Measurements from ENCODE around the gene BCAS3.
"Not testable (repeated sequence)": the region's sequence is repeated elsewhere in the genome, so short reads cannot be mapped to it uniquely, and the experiment has no call there.

The BCAS3 gene

GRCh38 chr17:60646701-60647100 is 30.9 kb upstream of the BCAS3 start:
- Histone ChIP-seq H3K9me3 (ENCODE audit: control insufficient read depth in 2 of 2, low read length in 2 of 2) (no peaks in the 10 kb centered on the region), H3K4me3 (ENCODE audit: low read length in 2 of 2) (no peak overlapping the region), H3K27ac (ENCODE audit: low read length) (no peak overlapping the region), H3K4me1 (ENCODE audit: control insufficient read depth, insufficient read depth, low read length) (peaks cover 4% of the 10 kb centered on the region), H3K9ac (ENCODE audit: low read length in 2 of 2) (no peak overlapping the region), H3K36me3 (ENCODE audit: control insufficient read depth in 2 of 2, insufficient read depth in 2 of 2, low read length in 2 of 2) (peaks cover 9 to 14% of the 10 kb centered on the region in 2 donors), H3K27me3 (ENCODE audit: control insufficient read depth in 1 of 2, insufficient read depth in 2 of 2, low read length in 2 of 2) (no peaks in the 10 kb centered on the region)

GRCh38 chr17:60647705-60648104 is 29.9 kb upstream of the BCAS3 start:
- Histone ChIP-seq H3K4me1 (ENCODE audit: control insufficient read depth, insufficient read depth, low read length) (no peaks in the 10 kb centered on the region), H3K9ac (ENCODE audit: low read length in 2 of 2) (no peak overlapping the region), H3K27ac (ENCODE audit: low read length) (no peak overlapping the region), H3K9me3 (ENCODE audit: control insufficient read depth in 2 of 2, low read length in 2 of 2) (no peaks in the 10 kb centered on the region), H3K27me3 (ENCODE audit: control insufficient read depth in 1 of 2, insufficient read depth in 2 of 2, low read length in 2 of 2) (no peaks in the 10 kb centered on the region), H3K36me3 (ENCODE audit: control insufficient read depth in 2 of 2, insufficient read depth in 2 of 2, low read length in 2 of 2) (peaks cover 9 to 14% of the 10 kb centered on the region in 2 donors), H3K4me3 (ENCODE audit: low read length in 2 of 2) (no peak overlapping the region)

DNA sequence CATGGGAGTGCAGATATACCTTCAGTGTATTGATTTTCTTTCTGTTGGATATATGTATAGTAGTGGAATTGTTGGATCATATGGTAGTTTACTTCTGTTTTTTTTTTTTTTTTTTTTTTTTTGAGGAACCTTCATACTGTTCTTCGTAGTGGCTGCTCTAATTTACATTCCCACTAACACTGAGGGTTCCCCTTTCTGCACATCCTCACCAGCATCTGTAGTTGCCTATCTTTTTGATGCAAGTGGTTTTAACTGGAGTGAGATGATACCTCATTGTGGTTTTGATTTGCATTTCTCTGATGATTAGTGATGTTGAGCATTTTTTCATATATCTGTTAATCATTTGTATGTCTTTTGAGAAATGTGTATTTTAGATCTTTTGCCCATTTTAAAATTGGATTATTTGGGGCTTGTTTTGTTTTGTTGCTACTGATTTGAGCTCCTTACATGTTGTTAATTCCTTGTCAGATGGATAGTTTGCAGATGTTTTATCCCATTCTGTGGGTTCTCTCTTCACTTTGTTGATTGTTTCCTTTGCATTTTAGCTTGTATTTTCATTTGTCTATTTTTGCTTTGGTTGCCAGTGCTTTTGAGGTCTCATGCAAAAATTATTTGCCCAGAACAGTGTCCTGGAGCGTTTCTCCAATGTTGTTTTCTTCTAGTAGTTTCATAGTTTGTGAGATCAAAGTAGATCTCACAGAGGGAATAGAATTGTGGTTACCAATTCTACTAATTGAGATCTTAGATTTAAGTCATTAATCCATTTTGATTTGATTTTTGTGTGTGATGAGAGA is 25.0 kb upstream of the BCAS3 start:
- no peak overlapping the region for H3K9ac ChIP-seq (ENCODE audit: low read length in 2 of 2)
- peaks cover 10 to 14% of the 10 kb centered on the region in 2 donors for H3K36me3 ChIP-seq (ENCODE audit: control insufficient read depth in 2 of 2, insufficient read depth in 2 of 2, low read length in 2 of 2)
- H3K4me3 ChIP-seq (ENCODE audit: low read length in 2 of 2) = no peak overlapping the region
- H3K27me3 ChIP-seq (ENCODE audit: control insufficient read depth in 1 of 2, insufficient read depth in 2 of 2, low read length in 2 of 2) = no peaks in the 10 kb centered on the region
- H3K4me1 ChIP-seq (ENCODE audit: control insufficient read depth, insufficient read depth, low read length) = no peaks in the 10 kb centered on the region
- no peaks in the 10 kb centered on the region for H3K9me3 ChIP-seq (ENCODE audit: control insufficient read depth in 2 of 2, low read length in 2 of 2)
- H3K27ac ChIP-seq (ENCODE audit: low read length) = no peak overlapping the region

DNA sequence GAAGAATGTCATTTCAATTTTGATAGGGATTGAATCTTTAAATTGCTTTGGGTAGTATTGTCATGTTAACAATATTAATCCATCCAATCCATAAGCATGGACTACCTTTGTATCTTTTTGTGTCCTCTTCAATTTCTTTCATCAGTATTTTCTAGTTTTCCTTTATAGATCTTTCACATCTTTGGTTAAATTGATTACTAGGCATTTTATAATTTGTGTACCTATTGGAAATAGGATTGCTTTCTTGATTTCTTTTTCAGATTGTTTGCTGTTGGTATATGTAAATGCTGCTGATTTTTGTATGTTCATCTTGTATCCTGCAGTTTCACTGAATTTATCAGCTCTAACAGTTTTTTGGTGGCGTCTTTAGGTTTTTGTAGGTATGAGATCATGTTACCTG is 24.1 kb upstream of the BCAS3 start:
- H3K4me3 ChIP-seq (ENCODE audit: low read length in 2 of 2) = no peak overlapping the region

DNA sequence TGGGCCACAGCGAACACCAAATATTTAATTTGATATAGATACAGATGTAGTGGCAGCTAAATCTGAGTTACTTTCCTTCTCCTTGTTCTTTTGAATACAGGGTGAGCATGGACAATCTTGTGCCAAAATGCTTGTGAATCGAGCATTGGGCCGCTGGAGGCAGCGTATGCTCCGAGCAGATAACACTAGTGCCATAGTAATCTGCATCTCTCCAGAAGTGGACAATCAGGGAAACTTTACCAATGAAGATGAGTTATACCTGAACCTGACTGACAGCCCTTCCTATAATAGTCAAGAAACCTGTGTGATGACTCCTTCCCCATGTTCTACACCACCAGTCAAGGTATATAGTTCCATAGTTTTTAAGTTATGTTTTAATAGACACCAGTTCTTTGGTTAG is 21.2 kb upstream of the BCAS3 start:
- Histone ChIP-seq H3K27me3 (ENCODE audit: control insufficient read depth in 1 of 2, insufficient read depth in 2 of 2, low read length in 2 of 2) (no peaks in the 10 kb centered on the region), H3K27ac (ENCODE audit: low read length) (no peak overlapping the region), H3K9ac (ENCODE audit: low read length in 2 of 2) (no peak overlapping the region), H3K9me3 (ENCODE audit: control insufficient read depth in 2 of 2, low read length in 2 of 2) (no peaks in the 10 kb centered on the region), H3K36me3 (ENCODE audit: control insufficient read depth in 2 of 2, insufficient read depth in 2 of 2, low read length in 2 of 2) (peaks cover 0 to 3% of the 10 kb centered on the region in 2 donors), H3K4me3 (ENCODE audit: low read length in 2 of 2) (no peak overlapping the region), H3K4me1 (ENCODE audit: control insufficient read depth, insufficient read depth, low read length) (no peaks in the 10 kb centered on the region)

More for the DNA sequence above, 24.1 kb upstream of the BCAS3 start:
- no peaks in the 10 kb centered on the region for H3K4me1 ChIP-seq (ENCODE audit: control insufficient read depth, insufficient read depth, low read length)
- no peak overlapping the region for H3K27ac ChIP-seq (ENCODE audit: low read length)
- no peak overlapping the region for H3K9ac ChIP-seq (ENCODE audit: low read length in 2 of 2)
- H3K9me3 ChIP-seq (ENCODE audit: control insufficient read depth in 2 of 2, low read length in 2 of 2) = no peaks in the 10 kb centered on the region
- no peaks in the 10 kb centered on the region for H3K27me3 ChIP-seq (ENCODE audit: control insufficient read depth in 1 of 2, insufficient read depth in 2 of 2, low read length in 2 of 2)
- H3K36me3 ChIP-seq (ENCODE audit: control insufficient read depth in 2 of 2, insufficient read depth in 2 of 2, low read length in 2 of 2) = peaks cover 10% of the 10 kb centered on the region in 2 donors

GRCh38 chr17:60659156-60659555 is 18.5 kb upstream of the BCAS3 start:
- no peak overlapping the region for H3K4me3 ChIP-seq (ENCODE audit: low read length in 2 of 2)
- H3K9me3 ChIP-seq (ENCODE audit: control insufficient read depth in 2 of 2, low read length in 2 of 2) = no peaks in the 10 kb centered on the region
- H3K9ac ChIP-seq (ENCODE audit: low read length in 2 of 2) = no peak overlapping the region
- no peaks in the 10 kb centered on the region for H3K4me1 ChIP-seq (ENCODE audit: control insufficient read depth, insufficient read depth, low read length)
- H3K27me3 ChIP-seq (ENCODE audit: control insufficient read depth in 1 of 2, insufficient read depth in 2 of 2, low read length in 2 of 2) = no peaks in the 10 kb centered on the region
- H3K36me3 ChIP-seq (ENCODE audit: control insufficient read depth in 2 of 2, insufficient read depth in 2 of 2, low read length in 2 of 2) = peaks cover 3% of the 10 kb centered on the region in 2 donors
- no peak overlapping the region for H3K27ac ChIP-seq (ENCODE audit: low read length)

- Histone ChIP-seq H3K27ac (ENCODE audit: low read length) (no peak overlapping the region), H3K9me3 (ENCODE audit: control insufficient read depth in 2 of 2, low read length in 2 of 2) (no peaks in the 10 kb centered on the region), H3K36me3 (ENCODE audit: control insufficient read depth in 2 of 2, insufficient read depth in 2 of 2, low read length in 2 of 2) (peaks cover 5 to 9% of the 10 kb centered on the region in 2 donors), H3K9ac (ENCODE audit: low read length in 2 of 2) (no peak overlapping the region), H3K27me3 (ENCODE audit: control insufficient read depth in 1 of 2, insufficient read depth in 2 of 2, low read length in 2 of 2) (no peaks in the 10 kb centered on the region), H3K4me1 (ENCODE audit: control insufficient read depth, insufficient read depth, low read length) (no peaks in the 10 kb centered on the region), H3K4me3 (ENCODE audit: low read length in 2 of 2) (no peak overlapping the region)
Measured at GRCh38 chr17:60661489-60661888, 16.2 kb upstream of the BCAS3 start.

DNA sequence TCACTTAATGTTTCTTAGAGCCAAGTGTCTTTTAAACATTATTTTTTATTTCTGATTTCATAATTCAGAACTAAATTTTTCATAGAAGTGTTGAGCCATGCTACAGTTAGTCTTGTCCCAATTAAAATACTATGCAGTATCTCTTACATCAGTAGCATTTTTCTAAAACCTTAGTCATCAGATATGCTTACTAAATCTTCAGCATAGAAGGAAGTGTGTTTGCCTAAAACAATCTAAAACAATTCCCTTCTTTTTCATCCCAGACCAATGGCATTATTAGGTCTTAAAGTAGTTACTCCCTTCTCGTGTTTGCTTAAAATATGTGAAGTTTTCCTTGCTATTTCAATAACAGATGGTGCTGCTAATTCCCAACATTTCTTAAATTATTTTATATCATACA is 13.6 kb upstream of the BCAS3 start:
- peaks cover 4 to 9% of the 10 kb centered on the region in 2 donors for H3K36me3 ChIP-seq (ENCODE audit: control insufficient read depth in 2 of 2, insufficient read depth in 2 of 2, low read length in 2 of 2)

GRCh38 chr17:60665602-60666001 is 12.0 kb upstream of the BCAS3 start:
- H3K9ac ChIP-seq (ENCODE audit: low read length in 2 of 2) = no peak overlapping the region
- peaks cover 4 to 9% of the 10 kb centered on the region in 2 donors for H3K36me3 ChIP-seq (ENCODE audit: control insufficient read depth in 2 of 2, insufficient read depth in 2 of 2, low read length in 2 of 2)
- no peaks in the 10 kb centered on the region for H3K9me3 ChIP-seq (ENCODE audit: control insufficient read depth in 2 of 2, low read length in 2 of 2)

More for the DNA sequence above, 13.6 kb upstream of the BCAS3 start:
- H3K9me3 ChIP-seq (ENCODE audit: control insufficient read depth in 2 of 2, low read length in 2 of 2) = no peaks in the 10 kb centered on the region
- H3K9ac ChIP-seq (ENCODE audit: low read length in 2 of 2) = no peak overlapping the region
- H3K4me3 ChIP-seq (ENCODE audit: low read length in 2 of 2) = no peak overlapping the region
- no peaks in the 10 kb centered on the region for H3K27me3 ChIP-seq (ENCODE audit: control insufficient read depth in 1 of 2, insufficient read depth in 2 of 2, low read length in 2 of 2)
- H3K27ac ChIP-seq (ENCODE audit: low read length) = no peak overlapping the region
- H3K4me1 ChIP-seq (ENCODE audit: control insufficient read depth, insufficient read depth, low read length) = no peaks in the 10 kb centered on the region

GRCh38 chr17:60668741-60669140 is 8.9 kb upstream of the BCAS3 start:
- not testable (repeated sequence) for H3K4me1 ChIP-seq (ENCODE audit: control insufficient read depth, insufficient read depth, low read length); H3K27ac ChIP-seq (ENCODE audit: low read length); H3K4me3 ChIP-seq (ENCODE audit: low read length in 2 of 2); H3K27me3 ChIP-seq (ENCODE audit: control insufficient read depth in 1 of 2, insufficient read depth in 2 of 2, low read length in 2 of 2); H3K36me3 ChIP-seq (ENCODE audit: control insufficient read depth in 2 of 2, insufficient read depth in 2 of 2, low read length in 2 of 2); H3K9me3 ChIP-seq (ENCODE audit: control insufficient read depth in 2 of 2, low read length in 2 of 2); H3K9ac ChIP-seq (ENCODE audit: low read length in 2 of 2)

More at GRCh38 chr17:60665602-60666001, 12.0 kb upstream of the BCAS3 start:
- Histone ChIP-seq H3K4me1 (ENCODE audit: control insufficient read depth, insufficient read depth, low read length) (no peaks in the 10 kb centered on the region), H3K27me3 (ENCODE audit: control insufficient read depth in 1 of 2, insufficient read depth in 2 of 2, low read length in 2 of 2) (no peaks in the 10 kb centered on the region), H3K4me3 (ENCODE audit: low read length in 2 of 2) (no peak overlapping the region), H3K27ac (ENCODE audit: low read length) (no peak overlapping the region)

DNA sequence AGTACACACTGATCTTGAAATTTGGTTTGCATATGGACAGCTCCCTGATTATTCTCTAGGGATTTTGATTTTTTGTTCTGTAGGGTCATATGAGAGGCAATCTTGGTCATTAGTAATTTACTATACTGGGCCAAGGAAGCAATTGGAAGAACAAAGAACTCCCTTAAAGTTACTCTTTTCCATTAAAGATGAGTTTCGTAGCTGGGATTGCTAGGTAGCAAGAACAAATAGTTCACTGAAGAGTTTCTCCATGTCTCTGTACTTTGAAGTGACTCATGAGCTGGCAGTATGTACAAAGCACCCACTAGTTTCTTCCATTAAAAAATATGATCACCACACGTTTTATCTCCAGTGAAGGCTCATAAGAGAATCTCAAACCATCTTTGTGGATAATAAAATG is 6.2 kb upstream of the BCAS3 start:
- no peak overlapping the region for H3K9ac ChIP-seq (ENCODE audit: low read length in 2 of 2)
- H3K27ac ChIP-seq (ENCODE audit: low read length) = no peak overlapping the region
- no peaks in the 10 kb centered on the region for H3K9me3 ChIP-seq (ENCODE audit: control insufficient read depth in 2 of 2, low read length in 2 of 2)
- H3K4me1 ChIP-seq (ENCODE audit: control insufficient read depth, insufficient read depth, low read length) = no peaks in the 10 kb centered on the region
- no peaks in the 10 kb centered on the region for H3K27me3 ChIP-seq (ENCODE audit: control insufficient read depth in 1 of 2, insufficient read depth in 2 of 2, low read length in 2 of 2)
- peaks cover 0 to 2% of the 10 kb centered on the region in 2 donors for H3K36me3 ChIP-seq (ENCODE audit: control insufficient read depth in 2 of 2, insufficient read depth in 2 of 2, low read length in 2 of 2)
- H3K4me3 ChIP-seq (ENCODE audit: low read length in 2 of 2) = no peak overlapping the region
